ENCODE data around the gene ENPP5.

DNA sequence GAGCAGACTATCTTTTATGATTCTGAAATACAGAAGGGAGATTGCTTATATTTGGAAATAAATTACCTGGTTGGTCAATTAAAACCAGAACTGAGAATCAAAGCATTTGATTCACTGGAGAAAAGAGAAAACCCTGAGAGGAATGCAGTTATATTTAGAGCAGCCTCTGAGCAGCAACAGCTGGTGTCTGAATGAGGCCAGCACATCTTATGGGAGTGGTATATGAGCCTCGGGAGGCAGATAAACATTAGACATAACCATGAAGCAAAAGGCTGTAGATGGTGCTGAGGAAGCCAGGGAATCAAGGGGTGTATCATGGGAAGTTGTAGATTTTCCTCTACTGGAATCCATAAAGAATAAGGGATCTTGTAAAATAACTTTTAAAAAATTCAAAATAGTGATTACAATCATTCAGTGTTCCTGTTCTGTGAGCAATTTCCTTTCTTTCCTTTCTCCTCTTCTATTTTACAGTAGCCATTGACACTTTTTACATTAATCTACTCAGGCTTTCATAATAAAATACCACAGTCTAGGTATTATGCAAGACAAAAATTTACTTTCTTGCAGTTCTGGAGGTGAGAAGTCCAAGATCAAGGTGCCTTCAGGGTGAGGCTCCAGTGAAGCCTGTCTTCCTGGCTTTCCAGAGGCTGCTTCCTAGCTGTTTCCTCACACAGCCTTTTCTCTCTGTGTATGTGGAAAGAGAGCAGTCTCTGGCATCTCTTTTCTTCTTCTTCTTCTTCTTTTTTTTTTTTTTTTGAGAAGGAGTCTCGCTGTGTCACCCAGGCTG lies 32.8 kb upstream of the ENPP5 start:
- TF ChIP-seq EZH2 (IDR thresholded peaks at IDR 0.05; ENCODE audit: borderline replicate concordance, insufficient read depth, low read depth, low read length, poor library complexity, severe bottlenecking) = no peak
- TF ChIP-seq, protein P1, sequence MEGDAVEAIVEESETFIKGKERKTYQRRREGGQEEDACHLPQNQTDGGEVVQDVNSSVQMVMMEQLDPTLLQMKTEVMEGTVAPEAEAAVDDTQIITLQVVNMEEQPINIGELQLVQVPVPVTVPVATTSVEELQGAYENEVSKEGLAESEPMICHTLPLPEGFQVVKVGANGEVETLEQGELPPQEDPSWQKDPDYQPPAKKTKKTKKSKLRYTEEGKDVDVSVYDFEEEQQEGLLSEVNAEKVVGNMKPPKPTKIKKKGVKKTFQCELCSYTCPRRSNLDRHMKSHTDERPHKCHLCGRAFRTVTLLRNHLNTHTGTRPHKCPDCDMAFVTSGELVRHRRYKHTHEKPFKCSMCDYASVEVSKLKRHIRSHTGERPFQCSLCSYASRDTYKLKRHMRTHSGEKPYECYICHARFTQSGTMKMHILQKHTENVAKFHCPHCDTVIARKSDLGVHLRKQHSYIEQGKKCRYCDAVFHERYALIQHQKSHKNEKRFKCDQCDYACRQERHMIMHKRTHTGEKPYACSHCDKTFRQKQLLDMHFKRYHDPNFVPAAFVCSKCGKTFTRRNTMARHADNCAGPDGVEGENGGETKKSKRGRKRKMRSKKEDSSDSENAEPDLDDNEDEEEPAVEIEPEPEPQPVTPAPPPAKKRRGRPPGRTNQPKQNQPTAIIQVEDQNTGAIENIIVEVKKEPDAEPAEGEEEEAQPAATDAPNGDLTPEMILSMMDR (IDR thresholded peaks at IDR 0.05) = no peak

Data from B cell (primary cell).